SK-N-SH (cell line): ENCODE data around the gene LCA5L. TPM values are rescaled to one million over a fixed set of nuclear protein-coding genes. Genes with fewer than 3 reads are reported as not detected.

ENCODE experiments used
- CTCF ChIA-PET: fragments of 300-600, 350-600 bp; formaldehyde crosslinking; extraction: SDS; loops from one replicate; lab custom pipeline; 2021; lab: Yijun Ruan, JAX
- POLR2A ChIA-PET: fragments of 350-600 bp; sonication (Branson Sonifier 250); formaldehyde crosslinking; extraction: SDS; loops from one replicate; lab custom pipeline; 2020; ENCODE audit warnings: antibody characterized with exemption, inconsistent platforms; lab: Yijun Ruan, JAX
- DNase-seq: peaks from one replicate; pipeline ENCODE4 v3.0.0; 2012
- H2AFZ ChIP-seq: fragments of 200-600 bp; sonication (generic); 2 replicates; pipeline ENCODE4 v1.8.1; 2016; ENCODE audit warnings: antibody characterized with exemption, mild to moderate bottlenecking, low read depth
- H3F3A ChIP-seq: fragments of 200-600 bp; sonication (generic); replicated peaks from 2 replicates; pipeline ENCODE3; 2016; ENCODE audit warnings: antibody characterized with exemption, mild to moderate bottlenecking; ENCODE audit not compliant: insufficient read depth
- H3K27ac ChIP-seq, 2 experiments: fragments of 200-500 bp in 1 of 2; fragments of 200-600 bp in 1 of 2; sonication (Bioruptor generic) in 1 of 2; sonication (generic), shearing (Covaris generic) in 1 of 2; 2 replicates each; pipeline versions ENCODE4 v1.5.1 to v1.6.1; 2014 to 2016; ENCODE audit warnings: low read depth in 2 of 2, inconsistent platforms in 1 of 2, low read length in 1 of 2, mild to moderate bottlenecking in 1 of 2, mixed read lengths in 1 of 2
- H3K27me3 ChIP-seq: fragments of 200-600 bp; sonication (generic), shearing (Covaris generic); 2 replicates; pipeline ENCODE4 v1.6.1; 2016; ENCODE audit warnings: mixed run types; ENCODE audit not compliant: insufficient read depth
- H3K36me3 ChIP-seq, 2 experiments: fragments of 200-500 bp in 1 of 2; fragments of 200-600 bp in 1 of 2; sonication (Bioruptor generic) in 1 of 2; sonication (generic) in 1 of 2; replicated peaks in 1 of 2; 2 replicates each; pipeline versions ENCODE3 to v1.5.1; 2014 to 2016; ENCODE audit warnings: low read length in 1 of 2, mild to moderate bottlenecking in 1 of 2; ENCODE audit not compliant: insufficient read depth in 2 of 2, control insufficient read depth in 1 of 2
- H3K4me1 ChIP-seq, 2 experiments: fragments of 200-500 bp in 1 of 2; fragments of 200-600 bp in 1 of 2; sonication (Bioruptor generic) in 1 of 2; sonication (generic), shearing (Covaris generic) in 1 of 2; 2 replicates each; pipeline versions ENCODE4 v1.5.1 to v1.6.1; 2014 to 2016; ENCODE audit warnings: low read depth in 1 of 2, low read length in 1 of 2, mixed run types in 1 of 2; ENCODE audit not compliant: insufficient read depth in 2 of 2, control insufficient read depth in 1 of 2
- H3K4me2 ChIP-seq: fragments of 200-600 bp; sonication (generic), shearing (Covaris generic); 2 replicates; pipeline ENCODE4 v1.6.1; 2017; ENCODE audit warnings: mixed run types
- H3K4me3 ChIP-seq, 2 experiments: fragments of 200-500 bp in 1 of 2; fragments of 200-600 bp in 1 of 2; sonication (Bioruptor generic) in 1 of 2; sonication (generic), shearing (Covaris generic) in 1 of 2; 2 replicates each; pipeline versions ENCODE4 v1.5.1 to v1.8.1; 2014 to 2016; ENCODE audit warnings: low read depth in 2 of 2, inconsistent platforms in 1 of 2, low read length in 1 of 2, mild to moderate bottlenecking in 1 of 2, mixed read lengths in 1 of 2, moderate library complexity in 1 of 2
- H3K79me2 ChIP-seq: fragments of 200-600 bp; sonication (generic); 2 replicates; pipeline ENCODE4 v1.8.1; 2017; ENCODE audit warnings: mild to moderate bottlenecking; ENCODE audit not compliant: insufficient read depth
- H3K9ac ChIP-seq: fragments of 200-600 bp; sonication (generic); 2 replicates; pipeline ENCODE4 v1.6.1; 2017; ENCODE audit warnings: mixed run types
- H3K9me2 ChIP-seq: fragments of 200-600 bp; sonication (generic); 2 replicates; pipeline ENCODE4 v1.6.1; 2017; ENCODE audit warnings: mixed run types
- H3K9me3 ChIP-seq: fragments of 200-600 bp; sonication (generic); 2 replicates; pipeline ENCODE4 v1.6.1; 2017; ENCODE audit warnings: mixed run types, mild to moderate bottlenecking, moderate library complexity
- H4K20me1 ChIP-seq: fragments of 200-600 bp; sonication (generic); 2 replicates; pipeline ENCODE4 v1.6.1; 2017; ENCODE audit warnings: mild to moderate bottlenecking, mixed run types; ENCODE audit not compliant: insufficient read depth
- CHD2 ChIP-seq: fragments of 150-350 bp; IDR thresholded peaks from 2 replicates; pipeline ENCODE4 v1.6.1; 2018; ENCODE audit warnings: low read length; ENCODE audit not compliant: partially characterized antibody
- FOSL2 ChIP-seq: IDR thresholded peaks from 2 replicates; pipeline ENCODE4 v1.4.0; 2012; ENCODE audit warnings: low read depth, mild to moderate bottlenecking, moderate library complexity, borderline replicate concordance
- FOXJ3 ChIP-seq: sonication (generic); formaldehyde crosslinking; IDR thresholded peaks from 2 replicates; pipeline ENCODE4 v1.5.1; 2020; ENCODE audit warnings: mild to moderate bottlenecking, missing genetic modification reagents
- GABPA ChIP-seq: IDR thresholded peaks from 2 replicates; pipeline ENCODE4 v1.4.0; 2012; ENCODE audit warnings: low read depth, mild to moderate bottlenecking
- MEF2A ChIP-seq: IDR thresholded peaks from 2 replicates; pipeline ENCODE4 v1.4.0; 2012; ENCODE audit warnings: low read depth, borderline replicate concordance
- NRF1 ChIP-seq: IDR thresholded peaks from 2 replicates; pipeline ENCODE4 v1.6.1; 2012; ENCODE audit warnings: low read depth, mild to moderate bottlenecking, low read length
- RAD21 ChIP-seq: IDR thresholded peaks from 2 replicates; pipeline ENCODE4 v1.6.1; 2012; ENCODE audit warnings: mild to moderate bottlenecking, low read length
- RFX5 ChIP-seq: IDR thresholded peaks from 2 replicates; pipeline ENCODE4 v1.6.1; 2012; ENCODE audit warnings: mild to moderate bottlenecking, improper control_type of control experiment, low read length
- SIN3A ChIP-seq: IDR thresholded peaks from 2 replicates; pipeline ENCODE4 v1.6.1; 2012; ENCODE audit warnings: low read depth, mild to moderate bottlenecking, low read length, moderate library complexity, borderline replicate concordance
- TCF12 ChIP-seq: IDR thresholded peaks from 2 replicates; pipeline ENCODE4 v1.4.0; 2012
- TEAD4 ChIP-seq: IDR thresholded peaks from 2 replicates; pipeline ENCODE4 v1.4.0; 2012; ENCODE audit warnings: mild to moderate bottlenecking, borderline replicate concordance; ENCODE audit not compliant: insufficient read depth
- YY1 ChIP-seq: IDR thresholded peaks from 2 replicates; pipeline ENCODE4 v1.4.0; 2012; ENCODE audit warnings: low read depth, mild to moderate bottlenecking
- WGBS: methylation state at CpG from one replicate; pipeline ENCODE4 v1.1.6; 2017; ENCODE audit warnings: low lambda C conversion rate; 5-methylcytosine and 5-hydroxymethylcytosine counted together
- polyA plus RNA-seq, 3 experiments: library from polyadenylated mRNA; depleted of rRNA; stranded (reverse); fragments of >200 nt; gene quantifications; 2 replicates each; pipeline ENCODE4 v1.2.3, GENCODE V29; 2012
- TF ChIP-seq, protein P1 (sequence below): IDR thresholded peaks from 2 replicates; pipeline ENCODE4 v1.6.1; 2012; ENCODE audit warnings: mild to moderate bottlenecking, low read depth, low read length, moderate library complexity
- TF ChIP-seq, protein P2 (sequence below): fragments of 150-350 bp; IDR thresholded peaks from 2 replicates; pipeline ENCODE4 v1.6.1; 2017; ENCODE audit warnings: antibody characterized with exemption, low read length, low read depth, borderline replicate concordance

LCA5L gene
- polyA plus RNA-seq, 1 of the 3 experiments (the other 2 are of a cell fraction) = 0.74 TPM

DNA sequence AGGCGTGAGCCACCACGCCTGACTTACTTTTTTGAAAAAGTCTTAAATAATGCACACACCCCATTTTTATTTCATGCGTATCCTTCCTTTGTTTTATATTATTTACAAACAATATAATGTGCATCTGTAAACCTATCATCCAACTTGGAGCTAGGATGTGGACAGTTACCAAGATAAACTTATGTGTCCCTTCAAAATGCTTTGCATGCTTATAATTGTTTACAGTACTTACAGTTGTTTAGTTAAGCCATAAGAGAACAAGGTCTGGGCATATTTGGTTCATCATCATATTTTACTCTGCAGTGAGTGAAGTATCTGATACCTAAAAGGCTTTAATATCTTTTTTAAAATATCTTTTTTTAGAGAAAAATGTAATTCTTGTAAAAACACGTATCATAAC lies 80.6 kb downstream of the LCA5L start:
- Histone ChIP-seq H3K4me3 (no peak overlapping the region), H3K27ac (no peak overlapping the region), H3K9me2 (no peaks in the 10 kb centered on the region), H2AFZ (no peak overlapping the region), H3K4me1 (no peaks in the 10 kb centered on the region), H3K79me2 (no peaks in the 10 kb centered on the region), H3F3A (no peaks in the 10 kb centered on the region), H3K9me3 (no peaks in the 10 kb centered on the region), H3K36me3 (no peaks in the 10 kb centered on the region), H3K4me2 (no peak overlapping the region), H3K27me3 (no peaks in the 10 kb centered on the region), H4K20me1 (no peaks in the 10 kb centered on the region), H3K9ac (no peak overlapping the region)
- ChIA-PET CTCF (no interaction called here), POLR2A (interaction anchor here (1.4 kb wide), 1 partner anchor 17 kb away, joined by 3 read pairs; no protein-coding TSS in a partner anchor)
- no peak for DNase-seq
- no peak for TF ChIP-seq MEF2A
- TF ChIP-seq FOSL2 = no peak
- no peak for TF ChIP-seq SIN3A
- TF ChIP-seq TCF12 = no peak
- TF ChIP-seq, protein P1, sequence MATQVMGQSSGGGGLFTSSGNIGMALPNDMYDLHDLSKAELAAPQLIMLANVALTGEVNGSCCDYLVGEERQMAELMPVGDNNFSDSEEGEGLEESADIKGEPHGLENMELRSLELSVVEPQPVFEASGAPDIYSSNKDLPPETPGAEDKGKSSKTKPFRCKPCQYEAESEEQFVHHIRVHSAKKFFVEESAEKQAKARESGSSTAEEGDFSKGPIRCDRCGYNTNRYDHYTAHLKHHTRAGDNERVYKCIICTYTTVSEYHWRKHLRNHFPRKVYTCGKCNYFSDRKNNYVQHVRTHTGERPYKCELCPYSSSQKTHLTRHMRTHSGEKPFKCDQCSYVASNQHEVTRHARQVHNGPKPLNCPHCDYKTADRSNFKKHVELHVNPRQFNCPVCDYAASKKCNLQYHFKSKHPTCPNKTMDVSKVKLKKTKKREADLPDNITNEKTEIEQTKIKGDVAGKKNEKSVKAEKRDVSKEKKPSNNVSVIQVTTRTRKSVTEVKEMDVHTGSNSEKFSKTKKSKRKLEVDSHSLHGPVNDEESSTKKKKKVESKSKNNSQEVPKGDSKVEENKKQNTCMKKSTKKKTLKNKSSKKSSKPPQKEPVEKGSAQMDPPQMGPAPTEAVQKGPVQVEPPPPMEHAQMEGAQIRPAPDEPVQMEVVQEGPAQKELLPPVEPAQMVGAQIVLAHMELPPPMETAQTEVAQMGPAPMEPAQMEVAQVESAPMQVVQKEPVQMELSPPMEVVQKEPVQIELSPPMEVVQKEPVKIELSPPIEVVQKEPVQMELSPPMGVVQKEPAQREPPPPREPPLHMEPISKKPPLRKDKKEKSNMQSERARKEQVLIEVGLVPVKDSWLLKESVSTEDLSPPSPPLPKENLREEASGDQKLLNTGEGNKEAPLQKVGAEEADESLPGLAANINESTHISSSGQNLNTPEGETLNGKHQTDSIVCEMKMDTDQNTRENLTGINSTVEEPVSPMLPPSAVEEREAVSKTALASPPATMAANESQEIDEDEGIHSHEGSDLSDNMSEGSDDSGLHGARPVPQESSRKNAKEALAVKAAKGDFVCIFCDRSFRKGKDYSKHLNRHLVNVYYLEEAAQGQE = no peak
- no peak for TF ChIP-seq YY1
- TF ChIP-seq RAD21 = no peak
- TF ChIP-seq FOXJ3 (CRISPR knock-in tag) = no peak
- no peak for TF ChIP-seq NRF1
- no peak for TF ChIP-seq TEAD4
- no peak for TF ChIP-seq RFX5
- TF ChIP-seq CHD2 = no peak
- TF ChIP-seq, protein P2, sequence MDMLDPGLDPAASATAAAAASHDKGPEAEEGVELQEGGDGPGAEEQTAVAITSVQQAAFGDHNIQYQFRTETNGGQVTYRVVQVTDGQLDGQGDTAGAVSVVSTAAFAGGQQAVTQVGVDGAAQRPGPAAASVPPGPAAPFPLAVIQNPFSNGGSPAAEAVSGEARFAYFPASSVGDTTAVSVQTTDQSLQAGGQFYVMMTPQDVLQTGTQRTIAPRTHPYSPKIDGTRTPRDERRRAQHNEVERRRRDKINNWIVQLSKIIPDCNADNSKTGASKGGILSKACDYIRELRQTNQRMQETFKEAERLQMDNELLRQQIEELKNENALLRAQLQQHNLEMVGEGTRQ = no peak
- TF ChIP-seq GABPA = no peak
- WGBS = 84% methylated on average over 4 of the region's 4 CpGs
